GM21526 (cell line): ENCODE measurements around the gene C11orf52.

Experiments
- ATAC-seq: cut with Tn5 transposase; IDR thresholded peaks from one replicate; pipeline ENCODE4 v1.9.1; 2021; ENCODE audit warnings: moderate library complexity; ENCODE audit not compliant: unreplicated experiment, low FRiP score

The C11orf52 gene

GRCh38 chr11:111969344-111969743 lies 50.6 kb downstream of the C11orf52 start:
- ATAC-seq, result no peak

DNA sequence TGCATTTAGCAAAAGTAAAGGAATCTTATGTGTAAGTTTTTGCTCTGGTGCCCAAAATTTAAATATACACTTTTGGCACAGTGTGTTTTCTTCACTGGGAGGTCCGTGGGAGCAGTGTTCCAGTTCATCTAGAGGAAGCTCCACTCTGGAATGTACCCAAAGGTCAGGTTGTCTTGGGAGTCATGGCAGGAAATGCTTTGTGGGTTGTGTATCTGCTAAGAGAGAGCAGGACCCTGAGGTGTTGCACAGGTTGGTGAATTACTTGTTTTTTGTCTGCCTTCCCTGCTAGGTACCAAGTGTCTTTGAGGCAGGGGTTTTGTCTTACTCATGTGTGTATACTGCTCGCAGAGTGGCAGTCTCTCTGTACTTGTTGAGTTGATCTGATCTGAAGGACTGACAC lies 55.7 kb downstream of the C11orf52 start:
- ATAC-seq, result no peak

DNA sequence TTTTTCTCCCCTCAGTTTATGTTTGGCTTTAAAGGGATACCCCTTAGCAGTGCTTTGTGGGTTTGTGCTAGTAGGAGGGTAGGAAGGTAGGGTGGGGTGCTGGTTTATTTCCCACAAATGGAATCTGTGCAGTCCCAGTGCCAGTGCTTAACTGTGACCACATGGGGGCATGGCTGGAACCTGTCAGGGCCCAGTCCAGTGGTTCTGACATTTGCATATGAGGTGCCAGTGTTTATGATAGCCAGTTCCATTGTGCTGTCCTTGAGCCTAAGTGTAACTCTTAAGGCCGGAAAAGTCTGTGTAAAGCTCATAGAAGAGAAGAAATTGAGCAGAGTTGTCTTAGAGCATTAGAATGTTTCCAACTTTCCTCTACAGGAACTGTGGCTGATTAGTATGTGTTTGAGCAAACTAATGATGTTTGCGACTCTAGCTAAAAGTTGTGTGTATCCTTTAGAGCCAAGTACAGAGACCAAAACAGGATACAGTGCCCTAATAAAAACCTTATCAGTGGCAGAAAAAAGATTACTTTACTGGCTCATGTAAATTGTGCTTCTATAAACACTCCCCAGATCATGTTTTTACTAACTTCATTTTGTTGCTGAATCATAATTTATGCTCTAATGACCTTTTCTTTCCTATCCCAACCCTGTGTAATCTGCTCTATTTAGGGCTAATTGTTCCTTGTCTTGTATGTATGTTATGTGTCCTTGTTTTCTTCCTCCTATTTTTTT lies 56.5 kb downstream of the C11orf52 start:
- ATAC-seq, result no peak

GRCh38 chr11:111976119-111976766 lies 57.5 kb downstream of the C11orf52 start:
- no peak for ATAC-seq
